ENCODE measurements around the gene TNFSF10. TPM values are rescaled to one million over a fixed set of nuclear protein-coding genes. Genes with fewer than 3 reads are reported as not detected.

Gene TNFSF10
- total and polyA plus RNA-seq, 2 experiments from 2014 or later: 13.0 to 21.3 TPM

GRCh38 chr3:172467170-172467824, 55.9 kb downstream of the TNFSF10 start:
- 94% methylated on average over 2 of the region's 2 CpGs for WGBS (ENCODE audit: low lambda C conversion rate, missing lambda C conversion rate)
- H2AFZ ChIP-seq: no peak overlapping the region
- H3K4me2 ChIP-seq: no peak overlapping the region
- H3K27me3 ChIP-seq: no peaks in the 10 kb centered on the region
- no peaks in the 10 kb centered on the region for H3K9me3 ChIP-seq (ENCODE audit: low read depth)
- H3K27ac ChIP-seq: no peak overlapping the region
- TF ChIP-seq EZH2phosphoT487 (IDR thresholded peaks at IDR 0.05; ENCODE audit: low read depth, severe bottlenecking, unreplicated experiment) (no peak), EZH2 (IDR thresholded peaks at IDR 0.05; ENCODE audit: borderline replicate concordance) (no peak), CTCF (IDR thresholded peaks at IDR 0.05; ENCODE audit: poor library complexity) (no peak)
- H3K36me3 ChIP-seq (replicated peaks; ENCODE audit: insufficient read depth, low read depth): no peaks in the 10 kb centered on the region
- H3K4me1 ChIP-seq (ENCODE audit: insufficient read depth): no peaks in the 10 kb centered on the region
- no peaks in the 10 kb centered on the region for H3K9me2 ChIP-seq (replicated peaks; ENCODE audit: insufficient read depth)
- no peaks in the 10 kb centered on the region for H3K79me2 ChIP-seq
- H4K20me1 ChIP-seq (ENCODE audit: insufficient read depth, poor library complexity, severe bottlenecking): no peaks in the 10 kb centered on the region
- no peak overlapping the region for H3K4me3 ChIP-seq
- peak; percentile 44 for DNase-seq (ENCODE audit: low spot score)

- H3K4me2 ChIP-seq: no peak overlapping the region
- no peak overlapping the region for H2AFZ ChIP-seq
- H3K79me2 ChIP-seq: no peaks in the 10 kb centered on the region
- no peaks in the 10 kb centered on the region for H3K36me3 ChIP-seq (replicated peaks; ENCODE audit: insufficient read depth, low read depth)
- 98% methylated on average over 4 of the region's 4 CpGs for WGBS (ENCODE audit: low lambda C conversion rate, missing lambda C conversion rate)
- no peak overlapping the region for H3K27ac ChIP-seq
- no peak overlapping the region for H3K4me3 ChIP-seq
- H3K9me3 ChIP-seq (ENCODE audit: low read depth): no peaks in the 10 kb centered on the region
- DNase-seq (ENCODE audit: low spot score): no peak
- no peaks in the 10 kb centered on the region for H3K4me1 ChIP-seq (ENCODE audit: insufficient read depth)
- TF ChIP-seq EZH2 (IDR thresholded peaks at IDR 0.05; ENCODE audit: borderline replicate concordance) (no peak), CTCF (IDR thresholded peaks at IDR 0.05; ENCODE audit: poor library complexity) (no peak), EZH2phosphoT487 (IDR thresholded peaks at IDR 0.05; ENCODE audit: low read depth, severe bottlenecking, unreplicated experiment) (no peak)
- no peaks in the 10 kb centered on the region for H3K27me3 ChIP-seq
- no peaks in the 10 kb centered on the region for H4K20me1 ChIP-seq (ENCODE audit: insufficient read depth, poor library complexity, severe bottlenecking)
- H3K9me2 ChIP-seq (replicated peaks; ENCODE audit: insufficient read depth): no peaks in the 10 kb centered on the region
Observed at GRCh38 chr3:172466553-172467130, 56.6 kb downstream of the TNFSF10 start.

GRCh38 chr3:172465281-172465680, 57.9 kb downstream of the TNFSF10 start:
- no peaks in the 10 kb centered on the region for H3K9me3 ChIP-seq (ENCODE audit: low read depth)
- H3K36me3 ChIP-seq (replicated peaks; ENCODE audit: insufficient read depth, low read depth): no peaks in the 10 kb centered on the region
- H3K4me1 ChIP-seq (ENCODE audit: insufficient read depth): no peaks in the 10 kb centered on the region
- no peak overlapping the region for H3K27ac ChIP-seq
- DNase-seq (ENCODE audit: low spot score): no peak
- H3K9me2 ChIP-seq (replicated peaks; ENCODE audit: insufficient read depth): no peaks in the 10 kb centered on the region
- H3K27me3 ChIP-seq: no peaks in the 10 kb centered on the region
- no peaks in the 10 kb centered on the region for H3K79me2 ChIP-seq
- no peak overlapping the region for H2AFZ ChIP-seq
- no peaks in the 10 kb centered on the region for H4K20me1 ChIP-seq (ENCODE audit: insufficient read depth, poor library complexity, severe bottlenecking)
- H3K4me2 ChIP-seq: no peak overlapping the region
- H3K4me3 ChIP-seq: no peak overlapping the region
- TF ChIP-seq CTCF (IDR thresholded peaks at IDR 0.05; ENCODE audit: poor library complexity) (no peak), EZH2 (IDR thresholded peaks at IDR 0.05; ENCODE audit: borderline replicate concordance) (no peak), EZH2phosphoT487 (IDR thresholded peaks at IDR 0.05; ENCODE audit: low read depth, severe bottlenecking, unreplicated experiment) (no peak)

All from hepatocyte (in vitro differentiated cells).